ENCODE measurements around the gene STOML1.

- TF ChIP-seq ARID2 (IDR thresholded peaks at IDR 0.05), result no peak
- no peak for TF ChIP-seq RNF219 (CRISPR knock-in tag; IDR thresholded peaks at IDR 0.05)
- TF ChIP-seq CTCF (IDR thresholded peaks at IDR 0.05 in 2 of 3, conservative IDR thresholded peaks at IDR 0.05 in 1 of 3; ENCODE audit: insufficient read depth in 2 of 3, low read depth in 1 of 3, low read length in 3 of 3), result no peak
- TF ChIP-seq SREBF2 (CRISPR knock-in tag; IDR thresholded peaks at IDR 0.05), result no peak
- TF ChIP-seq EHMT2 (IDR thresholded peaks at IDR 0.05), result no peak
- no peak for TF ChIP-seq ZNF354B (CRISPR knock-in tag; IDR thresholded peaks at IDR 0.05)
- TF ChIP-seq EP300 (IDR thresholded peaks at IDR 0.05; ENCODE audit: low read length), result no peak
- no peak for TF ChIP-seq ZBTB40 (IDR thresholded peaks at IDR 0.05)
- TF ChIP-seq ZBTB40 (CRISPR knock-in tag; IDR thresholded peaks at IDR 0.05), result no peak
- no peak for TF ChIP-seq CBFA2T3 (IDR thresholded peaks at IDR 0.05)
Measured at GRCh38 chr15:73934281-73934680, 57.8 kb downstream of the STOML1 start.
